Endodermal cell (in vitro differentiated cells): ENCODE measurements around the gene LIG3. TPM values are rescaled to one million over a fixed set of nuclear protein-coding genes. Genes with fewer than 3 reads are reported as not detected.
A peak's percentile ranks its signal among the peaks of the same experiment; 100 is the strongest.

Experiments used
- DNase-seq: peaks from one replicate; pipeline ENCODE4 v3.0.0-alpha.2; 2017
- H3K27ac ChIP-seq: 2 replicates; pipeline ENCODE4 v1.5.1; 2013; ENCODE audit warnings: mild to moderate bottlenecking, low read depth, low read length, moderate library complexity
- H3K27me3 ChIP-seq: 2 replicates; pipeline ENCODE4 v1.6.1; 2013; ENCODE audit warnings: mild to moderate bottlenecking, low read length, moderate library complexity; ENCODE audit not compliant: insufficient read depth, control insufficient read depth, poor library complexity, severe bottlenecking
- H3K36me3 ChIP-seq: 2 replicates; pipeline ENCODE4 v1.7.0; 2013; ENCODE audit warnings: mild to moderate bottlenecking, low read length, moderate library complexity; ENCODE audit not compliant: control insufficient read depth, insufficient read depth
- H3K4me1 ChIP-seq: one replicate; pipeline ENCODE4 v1.7.0; 2013; ENCODE audit warnings: low read length; ENCODE audit not compliant: control insufficient read depth, insufficient read depth
- H3K4me3 ChIP-seq: 2 replicates; pipeline ENCODE4 v1.5.1; 2013; ENCODE audit warnings: mild to moderate bottlenecking, low read length, moderate library complexity
- H3K9ac ChIP-seq: 2 replicates; pipeline ENCODE4 v1.6.1; 2013; ENCODE audit warnings: mild to moderate bottlenecking, low read length, moderate library complexity; ENCODE audit not compliant: poor library complexity, severe bottlenecking; ENCODE audit errors: extremely low read depth
- H3K9me3 ChIP-seq: 2 replicates; pipeline ENCODE4 v1.6.1; 2013; ENCODE audit warnings: mild to moderate bottlenecking, low read length, moderate library complexity; ENCODE audit not compliant: control insufficient read depth
- H3K27ac Mint-ChIP-seq: 2 replicates; pipeline ENCODE4 v1.8.0; 2020; ENCODE audit warnings: mixed read lengths
- H3K27me3 Mint-ChIP-seq: 2 replicates; pipeline ENCODE4 v1.8.0; 2021; ENCODE audit warnings: mild to moderate bottlenecking, mixed read lengths; ENCODE audit not compliant: insufficient read depth
- H3K36me3 Mint-ChIP-seq: 2 replicates; pipeline ENCODE4 v1.8.0; 2020; ENCODE audit warnings: low read depth, mixed read lengths
- H3K4me1 Mint-ChIP-seq: 2 replicates; pipeline ENCODE4 v1.8.0; 2020; ENCODE audit warnings: mixed read lengths
- H3K4me3 Mint-ChIP-seq: 2 replicates; pipeline ENCODE4 v1.8.0; 2020; ENCODE audit warnings: mild to moderate bottlenecking, moderate library complexity, mixed read lengths
- H3K9me3 Mint-ChIP-seq: 2 replicates; pipeline ENCODE4 v1.8.0; 2020; ENCODE audit warnings: mild to moderate bottlenecking, mixed read lengths
- WGBS, 2 experiments: methylation state at CpG; one replicate each; pipeline versions ENCODE4 v1.1.5 to v1.1.7; 2013; ENCODE audit warnings: missing lambda C conversion rate in 2 of 2, mixed read lengths in 1 of 2; ENCODE audit not compliant: insufficient coverage in 1 of 2, insufficient read length in 1 of 2; 5-methylcytosine and 5-hydroxymethylcytosine counted together
- total RNA-seq, 2 donors: library from RNA; stranded (reverse); fragmentation: NEBNext Ultra II Directional in 1 of 2; extraction: Animal tissue kit (Norgen Biotek cat#: 25700) in 1 of 2; gene quantifications; 2 replicates in 1 of 2; 3 replicates in 1 of 2; pipeline ENCODE4 v1.2.1, GENCODE V29; 2021
- TF ChIP-seq, protein P1 (sequence below): fragments of 200-600 bp; sonication (generic); conservative IDR thresholded peaks from 2 replicates; pipeline ENCODE4 v1.5.0; 2021; ENCODE audit warnings: antibody characterized with exemption, mild to moderate bottlenecking

LIG3 gene
- total RNA-seq, 2 donors from 2014 or later = 110 to 130 TPM

- no peaks in the 10 kb centered on the region for H3K9me3 Mint-ChIP-seq
- TF ChIP-seq, protein P1, sequence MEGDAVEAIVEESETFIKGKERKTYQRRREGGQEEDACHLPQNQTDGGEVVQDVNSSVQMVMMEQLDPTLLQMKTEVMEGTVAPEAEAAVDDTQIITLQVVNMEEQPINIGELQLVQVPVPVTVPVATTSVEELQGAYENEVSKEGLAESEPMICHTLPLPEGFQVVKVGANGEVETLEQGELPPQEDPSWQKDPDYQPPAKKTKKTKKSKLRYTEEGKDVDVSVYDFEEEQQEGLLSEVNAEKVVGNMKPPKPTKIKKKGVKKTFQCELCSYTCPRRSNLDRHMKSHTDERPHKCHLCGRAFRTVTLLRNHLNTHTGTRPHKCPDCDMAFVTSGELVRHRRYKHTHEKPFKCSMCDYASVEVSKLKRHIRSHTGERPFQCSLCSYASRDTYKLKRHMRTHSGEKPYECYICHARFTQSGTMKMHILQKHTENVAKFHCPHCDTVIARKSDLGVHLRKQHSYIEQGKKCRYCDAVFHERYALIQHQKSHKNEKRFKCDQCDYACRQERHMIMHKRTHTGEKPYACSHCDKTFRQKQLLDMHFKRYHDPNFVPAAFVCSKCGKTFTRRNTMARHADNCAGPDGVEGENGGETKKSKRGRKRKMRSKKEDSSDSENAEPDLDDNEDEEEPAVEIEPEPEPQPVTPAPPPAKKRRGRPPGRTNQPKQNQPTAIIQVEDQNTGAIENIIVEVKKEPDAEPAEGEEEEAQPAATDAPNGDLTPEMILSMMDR = no peak
- H3K27me3 ChIP-seq = no peaks in the 10 kb centered on the region
- H3K4me1 Mint-ChIP-seq = peaks cover 66% of the 10 kb centered on the region
- H3K9ac ChIP-seq = no peak overlapping the region
- no peak for DNase-seq
- no peaks in the 10 kb centered on the region for H3K36me3 Mint-ChIP-seq
- no peaks in the 10 kb centered on the region for H3K4me1 ChIP-seq
- H3K4me3 ChIP-seq = no peak overlapping the region
- H3K27ac Mint-ChIP-seq = no peak overlapping the region
- H3K27me3 Mint-ChIP-seq = no peaks in the 10 kb centered on the region
- H3K4me3 Mint-ChIP-seq = no peak overlapping the region
- no peak overlapping the region for H3K27ac ChIP-seq
- H3K36me3 ChIP-seq = no peaks in the 10 kb centered on the region
- no peaks in the 10 kb centered on the region for H3K9me3 ChIP-seq
Observed at GRCh38 chr17:35052780-35053179, 72.5 kb downstream of the LIG3 start.

- H3K27ac Mint-ChIP-seq = no peak overlapping the region
- 94 to 100% methylated on average over 1 of the region's 1 CpG for WGBS, 2 experiments
- H3K4me3 Mint-ChIP-seq = no peak overlapping the region
- TF ChIP-seq, protein P1 = no peak
- no peaks in the 10 kb centered on the region for H3K27me3 Mint-ChIP-seq
- no peaks in the 10 kb centered on the region for H3K36me3 Mint-ChIP-seq
- Histone ChIP-seq H3K9ac (no peak overlapping the region), H3K36me3 (no peaks in the 10 kb centered on the region), H3K9me3 (no peaks in the 10 kb centered on the region), H3K4me1 (no peaks in the 10 kb centered on the region), H3K4me3 (no peak overlapping the region), H3K27me3 (no peaks in the 10 kb centered on the region), H3K27ac (no peak overlapping the region)
- DNase-seq = no peak
- H3K9me3 Mint-ChIP-seq = no peaks in the 10 kb centered on the region
- H3K4me1 Mint-ChIP-seq = peaks cover 66% of the 10 kb centered on the region
Observed at GRCh38 chr17:35053204-35053603, 72.9 kb downstream of the LIG3 start.

GRCh38 chr17:35056013-35056412, 75.7 kb downstream of the LIG3 start:
- TF ChIP-seq, protein P1 = no peak
- no peak overlapping the region for H3K9ac ChIP-seq
- H3K27me3 ChIP-seq = no peaks in the 10 kb centered on the region
- H3K4me3 Mint-ChIP-seq = no peak overlapping the region
- 76 to 89% methylated on average over 3 of the region's 3 CpGs for WGBS, 2 experiments
- no peak overlapping the region for H3K27ac ChIP-seq
- peaks cover 11% of the 10 kb centered on the region for H3K36me3 Mint-ChIP-seq
- no peaks in the 10 kb centered on the region for H3K9me3 ChIP-seq
- H3K36me3 ChIP-seq = no peaks in the 10 kb centered on the region
- DNase-seq = peak; percentile 74
- no peak overlapping the region for H3K4me3 ChIP-seq
- H3K9me3 Mint-ChIP-seq = no peaks in the 10 kb centered on the region
- peak overlapping the region; percentile 49 for H3K27ac Mint-ChIP-seq
- peaks cover 9% of the 10 kb centered on the region for H3K4me1 ChIP-seq
- H3K27me3 Mint-ChIP-seq = no peaks in the 10 kb centered on the region
- peaks cover 68% of the 10 kb centered on the region for H3K4me1 Mint-ChIP-seq
